Stimulated activated CD4-positive, alpha-beta T cell treated with anti-CD3 and anti-CD28 coated beads, Interleukin-12 subunit alpha, Interleukin-12 subunit beta, amount 100 ng/mL, for 24 hours (primary cell): ENCODE data around the gene POTEE.
"Not testable (repeated sequence)": the region's sequence is repeated elsewhere in the genome, so short reads cannot be mapped to it uniquely, and the experiment has no call there.

ENCODE experiments used
- DNase-seq, 2 experiments: peaks; one replicate each; pipeline ENCODE4 v3.0.0-alpha.2; 2020; ENCODE audit warnings: low read depth in 2 of 2

POTEE gene

DNA sequence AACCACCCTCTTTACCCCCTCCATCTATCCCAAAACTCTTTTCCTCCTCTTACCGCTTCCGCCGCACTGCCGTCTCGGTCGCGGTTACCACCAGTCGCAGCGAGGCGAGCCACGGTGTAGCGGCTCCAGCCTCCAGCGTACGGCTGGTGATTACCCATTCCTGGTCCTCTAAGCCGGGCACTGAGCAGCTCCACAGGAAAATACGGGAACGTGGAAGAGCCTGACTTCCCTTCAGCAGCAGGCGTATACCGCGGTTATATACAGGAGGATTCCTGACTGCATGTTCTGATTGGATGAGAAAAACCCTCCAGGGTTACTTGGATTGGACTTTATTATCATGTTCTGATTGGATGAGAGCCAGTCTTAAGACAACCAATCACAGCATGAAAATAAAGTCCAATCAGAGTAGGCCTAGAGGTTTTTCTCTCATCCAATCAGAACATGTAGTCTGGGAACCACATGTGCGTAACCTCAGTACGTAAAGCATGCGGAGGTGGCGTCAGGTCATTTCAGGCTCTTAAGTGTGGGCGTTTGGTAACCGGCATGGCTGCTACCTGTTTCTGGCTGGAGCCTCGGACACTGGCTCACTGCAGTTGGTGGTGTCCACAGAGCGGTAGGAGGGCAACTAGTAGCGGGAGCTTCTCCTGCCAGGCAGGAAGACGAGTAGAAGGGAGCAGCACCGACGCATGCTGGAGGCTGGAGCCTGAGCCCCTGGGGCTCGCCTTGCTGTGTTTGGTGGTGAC, at the start of gene POTEE:
Gene POTEE (plus strand): TSS at position 507 of the 743 bp plus-strand sequence. CDS start 8,867 bp downstream, outside the sequence.
- DNase-seq: not testable (repeated sequence)

DNA sequence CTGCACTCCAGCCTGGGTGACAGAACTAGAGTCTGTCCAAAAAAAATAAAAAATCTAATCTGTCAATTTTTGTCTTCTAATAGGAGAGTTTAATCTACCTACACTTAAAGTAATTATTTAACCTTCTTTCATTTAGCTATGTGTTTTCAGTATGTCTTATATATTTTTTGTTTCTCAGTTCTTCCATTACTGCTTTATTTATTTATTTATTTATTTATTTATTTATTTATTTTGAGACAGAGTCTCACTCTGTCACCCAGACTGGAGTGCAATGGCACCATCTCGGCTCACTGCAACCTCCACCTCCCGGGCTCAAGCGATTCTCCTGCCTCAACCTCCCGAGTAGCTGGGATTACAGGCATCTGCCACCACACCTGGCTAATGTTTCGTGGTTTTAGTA, 43.8 kb upstream of the POTEE start:
- DNase-seq: not testable (repeated sequence)

DNA sequence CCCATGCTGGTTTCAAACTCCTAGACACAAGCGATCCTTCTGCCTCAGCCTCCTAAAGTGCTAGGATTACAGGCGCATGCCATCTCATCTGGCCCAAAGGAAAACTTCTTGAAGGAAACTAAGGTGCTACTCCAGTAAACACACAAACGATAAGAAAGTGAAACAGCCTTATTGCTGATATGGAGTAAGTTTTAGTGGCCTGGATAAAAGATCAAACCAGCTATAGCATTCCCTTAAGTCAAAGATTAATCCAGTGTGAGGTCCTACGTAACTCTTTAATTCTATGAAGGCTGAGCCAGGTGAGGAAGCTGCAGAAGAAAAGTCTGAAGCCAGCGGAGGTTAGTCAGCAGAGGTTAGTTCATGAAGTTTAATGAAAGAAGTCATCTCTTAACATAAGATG, 40.8 kb upstream of the POTEE start:
- no peak for DNase-seq

- DNase-seq: not testable (repeated sequence)
These were observed 31.3 kb upstream of the POTEE start for GRCh38 chr2:131178050-131178449.

DNA sequence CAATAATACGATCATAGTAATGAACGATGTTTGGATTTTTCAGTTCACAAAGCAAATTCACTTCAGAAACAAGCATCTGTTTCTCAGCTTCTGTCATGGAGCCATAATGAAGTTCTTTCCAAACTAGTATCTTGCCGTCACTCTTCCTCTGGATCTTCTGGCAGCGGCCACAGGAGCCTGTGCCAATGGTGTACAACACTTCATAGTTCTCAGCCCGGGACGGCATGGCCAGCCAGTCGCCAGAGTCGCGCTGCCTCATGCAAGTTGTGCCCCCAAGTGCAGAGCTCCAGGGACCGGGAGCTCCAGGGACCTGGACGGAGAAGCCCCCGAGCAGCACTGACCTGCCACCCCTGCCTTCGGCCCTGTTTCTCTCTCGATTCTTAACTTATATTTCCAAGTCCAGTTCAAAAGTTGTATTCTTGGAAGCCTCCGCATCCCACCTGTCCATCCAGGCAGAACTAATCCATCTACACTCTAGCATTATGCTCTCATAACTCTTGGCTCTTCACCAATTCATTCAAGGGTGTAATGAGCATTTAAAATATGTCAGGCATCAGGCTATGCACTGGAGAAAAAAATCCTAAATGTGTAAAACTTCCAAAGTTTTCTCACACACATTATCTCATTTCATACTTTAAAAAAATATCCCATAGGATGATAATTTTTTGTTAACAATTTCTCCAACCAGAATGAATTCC, 30.5 kb upstream of the POTEE start:
- not testable (repeated sequence) for DNase-seq

DNA sequence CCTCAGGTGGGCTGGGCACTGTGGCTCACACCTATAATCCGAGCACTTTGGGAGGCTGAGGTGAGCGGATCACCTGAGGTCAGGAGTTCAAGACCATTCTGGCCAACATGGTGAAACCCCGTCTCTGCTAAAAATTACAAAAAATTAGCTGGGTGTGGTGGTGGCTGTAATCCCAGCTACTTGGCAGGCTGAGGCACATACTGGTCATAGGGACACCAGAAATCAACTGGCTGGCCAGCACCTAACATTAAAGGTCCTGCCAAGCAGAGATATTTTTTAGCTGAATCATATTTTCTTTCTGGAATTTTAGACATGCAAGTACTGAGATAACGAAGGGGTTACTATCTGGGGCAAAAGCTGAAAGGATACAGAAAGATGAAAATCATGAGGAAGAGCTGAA, 27.9 kb upstream of the POTEE start:
- not testable (repeated sequence) for DNase-seq

DNA sequence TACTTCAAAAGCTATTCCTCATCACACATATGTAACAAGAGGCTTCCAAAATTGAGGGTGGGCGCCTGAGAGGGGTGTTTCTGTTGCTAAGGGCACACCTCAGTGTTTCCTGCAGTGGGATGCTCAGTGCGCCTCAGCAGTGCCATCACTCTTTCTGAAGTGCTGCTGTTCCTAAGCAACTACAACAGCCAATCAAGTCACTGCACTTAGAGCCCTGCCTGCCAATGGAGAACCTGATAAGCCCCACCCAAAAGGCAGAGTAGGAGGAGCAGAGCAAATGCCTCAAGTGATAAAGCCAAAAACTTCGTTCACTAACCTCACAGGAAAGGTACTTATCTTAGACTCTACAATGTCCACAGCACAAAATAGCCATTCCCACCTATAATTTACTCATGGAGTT, 15.9 kb upstream of the POTEE start:
- not testable (repeated sequence) for DNase-seq

DNA sequence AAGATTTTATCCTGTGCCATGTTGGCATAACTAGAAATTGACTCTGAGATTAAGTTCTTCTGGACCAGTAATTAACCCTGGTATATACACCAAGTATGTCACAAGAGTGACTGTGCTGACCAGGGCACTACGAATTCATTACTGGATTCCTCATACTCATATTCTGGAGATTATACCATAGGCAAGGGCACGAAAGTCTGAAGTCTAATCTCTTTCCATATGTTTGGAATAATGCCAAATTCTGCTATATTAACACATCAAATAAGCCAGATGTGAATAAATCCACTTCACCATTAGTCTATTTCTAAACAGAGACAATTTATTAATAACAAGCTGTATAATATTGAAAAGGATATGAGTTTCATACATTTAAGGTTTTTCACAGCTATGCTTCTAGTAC, 13.2 kb upstream of the POTEE start:
- DNase-seq: not testable (repeated sequence)

GRCh38 chr2:131201098-131201497, 8.2 kb upstream of the POTEE start:
- DNase-seq: no peak

GRCh38 chr2:131207839-131208238, 1.5 kb upstream of the POTEE start:
- DNase-seq: not testable (repeated sequence)

GRCh38 chr2:131209773-131210104, 403 bp downstream of the POTEE start:
- not testable (repeated sequence) for DNase-seq

DNA sequence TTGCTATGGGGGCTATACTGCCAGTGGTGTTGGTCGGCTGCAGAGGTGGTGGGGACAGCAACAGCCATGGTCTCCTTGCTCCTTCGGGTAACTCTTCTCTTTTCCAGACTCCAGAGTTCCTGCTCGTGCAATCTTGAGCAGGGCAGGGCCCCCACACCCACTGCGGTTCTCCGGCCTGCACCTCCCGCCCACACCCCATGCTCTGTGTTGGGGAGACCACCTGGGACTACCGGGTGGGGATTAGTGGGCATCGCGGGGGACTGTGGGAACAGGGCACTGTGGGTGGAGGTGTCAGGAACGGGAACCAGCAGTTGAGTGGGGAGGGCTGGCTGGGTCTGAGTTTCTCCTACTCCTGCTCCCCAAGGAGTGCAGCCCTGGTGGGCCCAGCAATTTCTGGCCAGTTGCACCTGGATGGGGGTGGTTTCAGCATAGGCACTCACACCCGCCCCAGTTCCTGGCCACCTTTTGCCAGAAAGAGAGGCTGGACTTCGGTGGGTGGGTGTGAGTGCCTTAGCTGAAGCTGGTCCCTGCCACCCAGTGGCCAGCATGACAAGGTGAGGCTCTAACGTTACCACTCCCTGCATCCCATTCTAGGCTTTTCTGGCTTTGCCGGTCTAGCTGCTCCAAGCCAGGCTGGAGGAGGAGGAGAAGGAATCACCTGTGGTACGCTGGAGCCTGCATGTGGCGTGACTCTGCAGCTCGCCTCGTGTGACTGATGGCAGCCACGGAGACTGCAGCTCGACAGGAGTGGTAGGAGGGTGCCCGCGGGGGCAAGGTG, 1.3 kb downstream of the POTEE start:
- not testable (repeated sequence) for DNase-seq

GRCh38 chr2:131217238-131217986, 8.1 kb downstream of the POTEE start:
- DNase-seq: not testable (repeated sequence)

GRCh38 chr2:131235543-131236449, 26.5 kb downstream of the POTEE start:
- not testable (repeated sequence) for DNase-seq
